ENCODE data around the gene EIF4B. TPM values are rescaled to one million over a fixed set of nuclear protein-coding genes. Genes with fewer than 3 reads are reported as not detected.

EIF4B gene
- total RNA-seq, 1 experiment from 2014 or later: 834 TPM

GRCh38 chr12:53052419-53053217 lies 46.4 kb downstream of the EIF4B start:
- peak; percentile 70 for DNase-seq (ENCODE audit: low read depth)
- in situ Hi-C loops (cut with HindIII; ENCODE audit: low pct_unique_long_range_greater_than_20kb, low sequenced_read_pairs): no loop called here

- DNase-seq (ENCODE audit: low read depth): peak; percentile 52
- in situ Hi-C loops (cut with HindIII; ENCODE audit: low pct_unique_long_range_greater_than_20kb, low sequenced_read_pairs): no loop called here
Measured at GRCh38 chr12:53053218-53054111, 47.2 kb downstream of the EIF4B start.

- peak; percentile 95 for DNase-seq (ENCODE audit: low read depth)
- in situ Hi-C loops (cut with HindIII; ENCODE audit: low pct_unique_long_range_greater_than_20kb, low sequenced_read_pairs): no loop called here
Measured at GRCh38 chr12:53054112-53054878, 48.0 kb downstream of the EIF4B start.

- in situ Hi-C loops (cut with HindIII; ENCODE audit: low pct_unique_long_range_greater_than_20kb, low sequenced_read_pairs): no loop called here
- DNase-seq (ENCODE audit: low read depth): no peak
Measured at GRCh38 chr12:53055471-53056266, 49.4 kb downstream of the EIF4B start.

- DNase-seq (ENCODE audit: low read depth): no peak
- in situ Hi-C loops (cut with HindIII; ENCODE audit: low pct_unique_long_range_greater_than_20kb, low sequenced_read_pairs): no loop called here
Measured at GRCh38 chr12:53056296-53056695, 50.0 kb downstream of the EIF4B start.

GRCh38 chr12:53056901-53057300 lies 50.6 kb downstream of the EIF4B start:
- in situ Hi-C loops (cut with HindIII; ENCODE audit: low pct_unique_long_range_greater_than_20kb, low sequenced_read_pairs): no loop called here
- no peak for DNase-seq (ENCODE audit: low read depth)

GRCh38 chr12:53057816-53058500 lies 51.7 kb downstream of the EIF4B start:
- in situ Hi-C loops (cut with HindIII; ENCODE audit: low pct_unique_long_range_greater_than_20kb, low sequenced_read_pairs): no loop called here
- no peak for DNase-seq (ENCODE audit: low read depth)

GRCh38 chr12:53058674-53059433 lies 52.6 kb downstream of the EIF4B start:
- in situ Hi-C loops (cut with HindIII; ENCODE audit: low pct_unique_long_range_greater_than_20kb, low sequenced_read_pairs): no loop called here
- no peak for DNase-seq (ENCODE audit: low read depth)

- no peak for DNase-seq (ENCODE audit: low read depth)
- in situ Hi-C loops (cut with HindIII; ENCODE audit: low pct_unique_long_range_greater_than_20kb, low sequenced_read_pairs): no loop called here
Measured at GRCh38 chr12:53059434-53060063, 53.3 kb downstream of the EIF4B start.

GRCh38 chr12:53060064-53060720 lies 53.9 kb downstream of the EIF4B start:
- DNase-seq (ENCODE audit: low read depth): no peak
- in situ Hi-C loops (cut with HindIII; ENCODE audit: low pct_unique_long_range_greater_than_20kb, low sequenced_read_pairs): no loop called here

GRCh38 chr12:53060721-53061276 lies 54.5 kb downstream of the EIF4B start:
- in situ Hi-C loops (cut with HindIII; ENCODE audit: low pct_unique_long_range_greater_than_20kb, low sequenced_read_pairs): no loop called here
- DNase-seq (ENCODE audit: low read depth): no peak

GRCh38 chr12:53061404-53062010 lies 55.3 kb downstream of the EIF4B start:
- DNase-seq (ENCODE audit: low read depth): peak; percentile 54

GRCh38 chr12:53062011-53062961 lies 56.0 kb downstream of the EIF4B start:
- in situ Hi-C loops (cut with HindIII; ENCODE audit: low pct_unique_long_range_greater_than_20kb, low sequenced_read_pairs): no loop called here
- no peak for DNase-seq (ENCODE audit: low read depth)

More at GRCh38 chr12:53061404-53062010, 55.3 kb downstream of the EIF4B start:
- in situ Hi-C loops (cut with HindIII; ENCODE audit: low pct_unique_long_range_greater_than_20kb, low sequenced_read_pairs): no loop called here
